PC-3 (cell line): Measurements from ENCODE around the gene DCBLD1.

Source experiments
- CTCF ChIP-seq: fragments of 300-600 bp; sonication (generic); conservative IDR thresholded peaks from 2 replicates; pipeline ENCODE4 v1.5.1; 2017; ENCODE audit warnings: antibody characterized with exemption, low read depth, mild to moderate bottlenecking, low read length
- EZH2 ChIP-seq: fragments of 300-600 bp; sonication (generic); IDR thresholded peaks from one replicate; pipeline ENCODE4 v1.6.1; 2017; ENCODE audit warnings: antibody characterized with exemption, mild to moderate bottlenecking, low read length; ENCODE audit not compliant: unreplicated experiment
- EZH2phosphoT487 ChIP-seq: fragments of 300-600 bp; sonication (generic); IDR thresholded peaks from 2 replicates; pipeline ENCODE4 v1.6.1; 2018; ENCODE audit warnings: mild to moderate bottlenecking, antibody characterized with exemption, low read length, borderline replicate concordance

DNA sequence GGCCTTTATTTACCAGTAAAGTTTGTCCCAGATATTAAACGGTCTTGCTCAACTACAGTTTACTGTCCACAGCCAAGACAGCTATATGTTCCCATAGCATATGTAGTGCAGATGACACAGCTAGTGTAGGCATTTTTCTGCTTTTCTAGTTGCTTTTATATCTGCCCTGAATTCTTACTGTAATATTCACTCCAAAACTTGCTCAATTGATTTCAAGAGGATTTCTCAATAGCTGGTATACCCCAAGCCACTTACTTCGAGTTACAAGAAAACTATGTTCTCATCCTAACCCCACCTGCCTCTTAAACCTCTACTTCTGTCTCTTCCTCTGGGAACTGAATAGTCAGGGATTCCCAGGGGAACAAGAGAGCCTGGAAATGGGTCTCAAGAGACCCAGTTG lies 37.9 kb upstream of the DCBLD1 start:
- no peak for TF ChIP-seq CTCF
- no peak for TF ChIP-seq EZH2phosphoT487
- TF ChIP-seq EZH2 = no peak
